Ovary (tissue), 3 donors: ENCODE measurements around the gene COL26A1.

Source experiments
- CTCF ChIP-seq, 3 donors: fragments of 450-650 bp in 2 of 3; fragments of 200-600 bp in 1 of 3; IDR thresholded peaks; one replicate each; pipeline versions ENCODE4 v1.5.1 to v1.8.0; 2016 to 2022; ENCODE audit warnings: antibody characterized with exemption in 3 of 3, mild to moderate bottlenecking in 1 of 3
- POLR2A ChIP-seq: fragments of 450-650 bp; IDR thresholded peaks from one replicate; pipeline ENCODE4 v1.6.1; 2017; ENCODE audit warnings: antibody characterized with exemption, mild to moderate bottlenecking, moderate library complexity
- donor health status: DM: no; HTN: no; CAD: no.

- TF ChIP-seq POLR2A (no peak), CTCF (IDR thresholded peaks at IDR 0.05) (no peak)
These were observed 165.4 kb downstream of the COL26A1 start for GRCh38 chr7:101527844-101528667.
